GM12878 (cell line): ENCODE measurements around the gene ANKRD34C. TPM values are rescaled to one million over a fixed set of nuclear protein-coding genes. Genes with fewer than 3 reads are reported as not detected.

Experiments used
- ATAC-seq: fragments of 200-7000 bp; cut with Tn5 transposase; 3 replicates; pipeline ENCODE4 v1.9.1; 2020; ENCODE audit warnings: mild to moderate bottlenecking, moderate library complexity
- Bru-seq: library from RNA; stranded (reverse); fragments of 400-500 nt; gene quantifications from one replicate; lab custom pipeline; 2021; lab: Mats Ljungman, UMichigan
- BruChase-seq, 2 experiments: library from RNA; stranded (reverse); fragments of 400-500 nt; gene quantifications; one replicate each; lab custom pipeline; 2021; lab: Mats Ljungman, UMichigan
- BruUV-seq: library from RNA; stranded (reverse); fragments of 400-500 nt; replicated peaks from 2 replicates; lab custom pipeline; 2021; lab: Mats Ljungman, UMichigan
- CTCF ChIA-PET: fragments of 300-600 bp; sonication (Branson Sonifier 250); formaldehyde crosslinking; extraction: SDS; loops from one replicate; lab custom pipeline; 2021; ENCODE audit warnings: inconsistent platforms; lab: Yijun Ruan, JAX
- POLR2A ChIA-PET: fragments of 350-600 bp; formaldehyde crosslinking; extraction: SDS; loops from one replicate; lab custom pipeline; 2021; ENCODE audit warnings: inconsistent platforms; lab: Charles Lee
- RAD21 ChIA-PET: fragments of 300-600 bp; sonication (Branson Sonifier 250); formaldehyde crosslinking; loops from one replicate; lab custom pipeline; 2023; ENCODE audit warnings: antibody characterized with exemption; ENCODE audit not compliant: unreplicated experiment; lab: Charles Lee
- SMC1A ChIA-PET: fragments of 300-600 bp; sonication (Branson Sonifier 250); formaldehyde crosslinking; loops from one replicate; lab custom pipeline; 2023; ENCODE audit not compliant: unreplicated experiment, uncharacterized antibody; lab: Charles Lee
- DNase-seq: peaks from one replicate; pipeline ENCODE4 v3.0.0-alpha.2; 2011; ENCODE audit warnings: low read depth, low spot score
- FAIRE-seq: peaks from 3 replicates; lab custom pipeline; 2011; peaks lifted over from hg19 to GRCh38; lab: Jason Lieb, UNC
- H2AFZ ChIP-seq: 2 replicates; pipeline ENCODE4 v1.6.0; 2011; ENCODE audit warnings: low read depth, low read length, control low read depth; ENCODE audit not compliant: control insufficient read depth
- H3K27ac ChIP-seq: 2 replicates; pipeline ENCODE4 v1.5.1; 2011; ENCODE audit warnings: control low read depth; ENCODE audit not compliant: control insufficient read depth, insufficient read depth
- H3K27me3 ChIP-seq, 2 experiments: replicated peaks in 1 of 2; 2 replicates each; pipeline versions ENCODE4 v1.6.0 to v1.6.1; 2011; ENCODE audit warnings: low read length in 1 of 2; ENCODE audit not compliant: control insufficient read depth in 2 of 2, insufficient read depth in 2 of 2
- H3K36me3 ChIP-seq, 2 experiments: 2 replicates each; pipeline ENCODE4 v1.5.1; 2011; ENCODE audit warnings: low read length in 1 of 2; ENCODE audit not compliant: control insufficient read depth in 2 of 2, insufficient read depth in 2 of 2
- H3K4me1 ChIP-seq: 2 replicates; pipeline ENCODE4 v1.6.1; 2011; ENCODE audit warnings: mild to moderate bottlenecking, low read length, moderate library complexity, mixed read lengths; ENCODE audit not compliant: control insufficient read depth, insufficient read depth
- H3K4me2 ChIP-seq: 2 replicates; pipeline ENCODE4 v1.6.0; 2011; ENCODE audit warnings: control low read depth; ENCODE audit not compliant: control insufficient read depth, insufficient read depth
- H3K4me3 ChIP-seq: fragments of 200-600 bp; sonication (generic); 2 replicates; pipeline ENCODE4 v1.5.1; 2016
- H3K79me2 ChIP-seq: 2 replicates; pipeline ENCODE4 v1.6.0; 2011; ENCODE audit warnings: low read length; ENCODE audit not compliant: control insufficient read depth, insufficient read depth
- H3K9ac ChIP-seq: 2 replicates; pipeline ENCODE4 v1.8.0; 2011; ENCODE audit warnings: low read length, control low read depth, mixed read lengths; ENCODE audit not compliant: control insufficient read depth, insufficient read depth
- H3K9me3 ChIP-seq: replicated peaks from 3 replicates; pipeline ENCODE4 v1.5.1; 2011; ENCODE audit warnings: mild to moderate bottlenecking, low read length; ENCODE audit not compliant: control insufficient read depth, insufficient read depth
- H4K20me1 ChIP-seq: 2 replicates; pipeline ENCODE4 v1.6.0; 2011; ENCODE audit not compliant: control insufficient read depth, insufficient read depth
- CHD2 ChIP-seq: IDR thresholded peaks from 2 replicates; pipeline ENCODE4 v1.6.1; 2011; ENCODE audit warnings: low read depth, low read length, improper control_type of control experiment, borderline replicate concordance
- DPF2 ChIP-seq: fragments of 450-650 bp; IDR thresholded peaks from 2 replicates; pipeline ENCODE4 v1.6.1; 2017; ENCODE audit warnings: mild to moderate bottlenecking
- FOXM1 ChIP-seq: IDR thresholded peaks from 2 replicates; pipeline ENCODE4 v1.6.1; 2012; ENCODE audit warnings: low read depth, mild to moderate bottlenecking, inconsistent platforms, low read length, moderate library complexity
- KAT2A ChIP-seq: conservative IDR thresholded peaks from 2 replicates; pipeline ENCODE4 v1.6.1; 2011; ENCODE audit warnings: low read depth, low read length; ENCODE audit not compliant: control insufficient read depth
- SREBF1 ChIP-seq: IDR thresholded peaks from 2 replicates; pipeline ENCODE4 v1.6.1; 2012; ENCODE audit warnings: mild to moderate bottlenecking, low read length
- WGBS: methylation state at CpG from one replicate; pipeline ENCODE4 v1.1.6; 2016; ENCODE audit warnings: low lambda C conversion rate; ENCODE audit not compliant: insufficient replicate concordance, insufficient coverage; ENCODE audit errors: missing lambda C conversion rate; 5-methylcytosine and 5-hydroxymethylcytosine counted together
- in situ Hi-C: fragments of 300-500 bp; cut with MboI; formaldehyde crosslinking; loops from 9 replicates; pipeline ENCODE4 v1.14.3; 2018; ENCODE audit warnings: mixed read lengths
- intact Hi-C: fragments of 100-400 bp; cut with micrococcal nuclease; formaldehyde crosslinking; loops from one replicate; pipeline ENCODE4 v1.14.2; 2022; ENCODE audit not compliant: unreplicated experiment
- long read RNA-seq, 2 experiments: library from polyadenylated mRNA; unstranded; transcript quantifications; one replicate each; pipeline ENCODE4 v2.0.0, GENCODE V29; 2019 to 2020
- polyA minus RNA-seq, 3 experiments: library from RNA; depleted of rRNA, polyadenylated mRNA; stranded (reverse); fragments of >200 nt; gene quantifications; 2 replicates each; pipeline ENCODE4 v1.2.3, GENCODE V29; 2011
- polyA plus RNA-seq, 11 experiments: library from polyadenylated mRNA; depleted of rRNA in 4 of 11; unstranded in 6 of 11; stranded (reverse) in 5 of 11; fragments of >200 nt; fragmentation: Nextera tagmentation in 4 of 11; fragmentation: Illumina TruSeq in 1 of 11; extraction: Ambion mirVana in 4 of 11; extraction: Trizol in 1 of 11; gene quantifications; 1 replicate in 1 of 11; 2 replicates in 10 of 11; pipeline versions ENCODE4 v1.2.1 to v1.2.3, GENCODE V29; 2011 to 2016; ENCODE audit warnings: inconsistent platforms in 2 of 11, missing spikeins in 2 of 11, low read depth in 1 of 11
- total RNA-seq, 4 experiments: library from RNA; depleted of rRNA in 3 of 4; stranded (reverse); fragments of >200 nt in 3 of 4; fragmentation: Illumina TruSeq in 1 of 4; extraction: Trizol in 1 of 4; gene quantifications; 2 replicates each; pipeline versions ENCODE4 v1.2.1 to v1.2.3, GENCODE V29; 2013 to 2021

The ANKRD34C gene
- not detected in 2 replicates for total RNA-seq (2013; cell fraction: nucleolus; rRNA removed)
- total RNA-seq (2014; rRNA removed) (not detected in 2 replicates), total RNA-seq (2014; rRNA removed; fragmentation: Illumina TruSeq; extraction: Trizol) (not detected in 2 replicates), total RNA-seq (2021) (not detected in 2 replicates), polyA plus RNA-seq (2011; rRNA removed) (0.01 TPM in 1 of 2 replicates, not detected in the other), polyA plus RNA-seq (2014; fragmentation: Illumina TruSeq; extraction: Trizol) (not detected in 2 replicates), polyA plus RNA-seq (2014; fragmentation: Nextera tagmentation; extraction: Ambion mirVana) (not detected), polyA plus RNA-seq (2014; rRNA removed) (not detected in 2 replicates), polyA plus RNA-seq (2016; fragmentation: Nextera tagmentation; extraction: Ambion mirVana) (not detected), polyA minus RNA-seq (2011; rRNA and poly(A)+ RNA removed) (not detected in 2 replicates), Bru-seq, nascent RNA (not detected), BruChase-seq, experiment 1, labeled RNA remaining after a 6-hour chase (not detected), BruChase-seq, experiment 2, labeled RNA remaining after a 2-hour chase (not detected)
- polyA plus RNA-seq (2011; ENCODE audit: low read depth) = not detected
- polyA plus RNA-seq (2011; cell fraction: cytosol; rRNA removed) = 0.03 TPM in 1 of 2 replicates, not detected in the other
- polyA plus RNA-seq (2011; cell fraction: nucleus; rRNA removed) = not detected in 2 replicates
- polyA plus RNA-seq (2012) = not detected in 2 replicates
- not detected in 2 replicates for polyA minus RNA-seq (2011; cell fraction: cytosol; rRNA and poly(A)+ RNA removed)
- polyA minus RNA-seq (2011; cell fraction: nucleus; rRNA and poly(A)+ RNA removed) = not detected in 2 replicates
- long read RNA-seq, experiment 1 = 0 reads
- long read RNA-seq, experiment 2 = 0 reads

- ChIA-PET RAD21 (no interaction called here), POLR2A (no interaction called here), CTCF (no interaction called here), SMC1A (no interaction called here)
- H3K9me3 ChIP-seq = no peaks in the 10 kb centered on the region; the same call in 2 of the 3 replicates
- peaks cover 4 to 6% of the 10 kb centered on the region in 2 experiments; a peak in 3 of 4 replicates for H3K27me3 ChIP-seq
- H3K4me2 ChIP-seq = no peak within 1 kb of the TSS
- FAIRE-seq (no peak), DNase-seq (no peak), ATAC-seq (no peak)
- no peaks in the 10 kb centered on the region for H3K36me3 ChIP-seq
- no peak within 1 kb of the TSS for H3K9ac ChIP-seq
- H2AFZ ChIP-seq = no peak within 1 kb of the TSS
- no peak within 1 kb of the TSS for H3K4me3 ChIP-seq
- in situ Hi-C loops (no loop called here), intact Hi-C loops (no loop called here)
- H3K27ac ChIP-seq = no peak within 1 kb of the TSS
- H3K79me2 ChIP-seq = no peaks in the 10 kb centered on the region
- BruUV-seq = no TSS peak
- TF ChIP-seq DPF2 (no peak), CHD2 (no peak), FOXM1 (no peak), KAT2A (no peak), SREBF1 (no peak)
- H3K4me1 ChIP-seq = no peaks in the 10 kb centered on the region
- H4K20me1 ChIP-seq = no peaks in the 10 kb centered on the region
- WGBS = 29% methylated on average over 45 of the region's 56 CpGs
These were observed at the start of gene ANKRD34C for GRCh38 chr15:79282371-79283251. Gene ANKRD34C, plus strand, starts transcription at chr15:79282722. Its CDS starts 10,563 bp downstream, at chr15:79293285.
